Measurements from ENCODE around the gene NR2E1.

The NR2E1 gene

DNA sequence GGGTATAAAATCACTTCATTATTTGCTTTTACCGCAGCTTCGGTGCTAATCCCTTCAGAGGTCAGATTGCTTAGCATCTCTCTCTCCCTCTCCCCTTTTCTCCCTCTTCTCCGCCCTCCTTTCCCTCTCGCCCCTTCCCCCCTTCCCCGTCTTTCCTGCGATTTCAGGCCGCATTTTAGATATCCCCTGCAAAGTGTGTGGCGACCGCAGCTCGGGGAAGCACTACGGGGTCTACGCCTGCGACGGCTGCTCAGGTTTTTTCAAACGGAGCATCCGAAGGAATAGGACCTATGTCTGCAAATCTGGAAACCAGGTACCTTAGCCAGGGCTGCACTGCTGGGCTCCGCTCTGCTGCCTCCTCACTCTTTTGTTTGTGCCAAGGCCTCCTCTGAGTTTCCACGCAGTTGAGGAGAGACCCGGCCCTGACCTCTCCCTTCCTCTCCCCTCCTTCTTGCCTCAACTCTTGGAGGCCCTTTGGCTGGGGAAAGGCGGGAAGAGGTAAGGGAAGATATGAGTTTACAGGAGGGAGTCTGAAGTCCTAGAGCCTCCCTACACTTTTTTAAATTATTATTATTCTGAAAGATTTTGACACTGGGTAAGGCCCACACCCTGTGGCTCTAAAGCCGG, 5.6 kb downstream of the NR2E1 start:
- in situ Hi-C loops (cut with HindIII; ENCODE audit: low pct_ligation_motif_present, low sequenced_read_pairs) = no loop called here
- no peak overlapping the region for H3K4me3 ChIP-seq (ENCODE audit: low read depth, low read length)
- no peaks in the 10 kb centered on the region for H3K36me3 ChIP-seq (replicated peaks)
- DNase-seq = no peak
- peaks cover 92% of the 10 kb centered on the region for H3K27me3 ChIP-seq (replicated peaks)
- no peak overlapping the region for H3K27ac ChIP-seq
- TF ChIP-seq, protein P1, sequence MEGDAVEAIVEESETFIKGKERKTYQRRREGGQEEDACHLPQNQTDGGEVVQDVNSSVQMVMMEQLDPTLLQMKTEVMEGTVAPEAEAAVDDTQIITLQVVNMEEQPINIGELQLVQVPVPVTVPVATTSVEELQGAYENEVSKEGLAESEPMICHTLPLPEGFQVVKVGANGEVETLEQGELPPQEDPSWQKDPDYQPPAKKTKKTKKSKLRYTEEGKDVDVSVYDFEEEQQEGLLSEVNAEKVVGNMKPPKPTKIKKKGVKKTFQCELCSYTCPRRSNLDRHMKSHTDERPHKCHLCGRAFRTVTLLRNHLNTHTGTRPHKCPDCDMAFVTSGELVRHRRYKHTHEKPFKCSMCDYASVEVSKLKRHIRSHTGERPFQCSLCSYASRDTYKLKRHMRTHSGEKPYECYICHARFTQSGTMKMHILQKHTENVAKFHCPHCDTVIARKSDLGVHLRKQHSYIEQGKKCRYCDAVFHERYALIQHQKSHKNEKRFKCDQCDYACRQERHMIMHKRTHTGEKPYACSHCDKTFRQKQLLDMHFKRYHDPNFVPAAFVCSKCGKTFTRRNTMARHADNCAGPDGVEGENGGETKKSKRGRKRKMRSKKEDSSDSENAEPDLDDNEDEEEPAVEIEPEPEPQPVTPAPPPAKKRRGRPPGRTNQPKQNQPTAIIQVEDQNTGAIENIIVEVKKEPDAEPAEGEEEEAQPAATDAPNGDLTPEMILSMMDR (IDR thresholded peaks at IDR 0.05; ENCODE audit: low read depth, low read length, missing control alignments) = no peak

DNA sequence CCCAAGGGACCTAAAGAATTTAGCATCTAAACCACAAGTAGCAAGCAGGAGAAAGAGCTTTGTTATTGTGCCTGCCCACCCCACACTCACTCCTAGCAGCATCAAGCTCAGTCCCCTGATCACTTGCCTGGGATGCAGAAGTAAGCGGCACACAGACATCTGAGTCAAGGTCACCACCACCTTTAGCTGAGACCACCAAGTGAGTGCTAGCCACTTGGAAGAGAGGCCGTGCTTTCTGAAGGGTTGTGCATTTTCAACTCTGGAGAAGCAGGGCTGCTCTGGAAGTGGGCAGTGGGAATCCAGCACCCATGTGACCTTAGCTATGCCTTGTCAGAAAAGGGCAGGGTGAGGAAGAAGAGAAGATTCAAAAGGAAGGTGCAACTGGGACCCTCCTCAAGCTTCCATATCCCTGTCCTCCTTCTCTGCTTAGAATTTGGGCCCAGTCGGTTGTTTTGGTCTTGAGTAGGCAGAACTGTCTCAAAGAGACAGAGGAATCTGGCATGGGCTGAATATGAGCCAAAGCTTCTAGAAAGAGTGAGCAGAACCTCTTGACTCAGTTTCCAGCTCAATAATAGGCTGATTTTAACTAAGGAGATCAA, 6.2 kb downstream of the NR2E1 start:
- H3K27me3 ChIP-seq (replicated peaks) = peaks cover 92% of the 10 kb centered on the region
- H3K4me3 ChIP-seq (ENCODE audit: low read depth, low read length) = no peak overlapping the region
- no peaks in the 10 kb centered on the region for H3K36me3 ChIP-seq (replicated peaks)
- TF ChIP-seq, protein P1 (IDR thresholded peaks at IDR 0.05; ENCODE audit: low read depth, low read length, missing control alignments) = no peak
- H3K27ac ChIP-seq = no peak overlapping the region
- in situ Hi-C loops (cut with HindIII; ENCODE audit: low pct_ligation_motif_present, low sequenced_read_pairs) = no loop called here
- no peak for DNase-seq

DNA sequence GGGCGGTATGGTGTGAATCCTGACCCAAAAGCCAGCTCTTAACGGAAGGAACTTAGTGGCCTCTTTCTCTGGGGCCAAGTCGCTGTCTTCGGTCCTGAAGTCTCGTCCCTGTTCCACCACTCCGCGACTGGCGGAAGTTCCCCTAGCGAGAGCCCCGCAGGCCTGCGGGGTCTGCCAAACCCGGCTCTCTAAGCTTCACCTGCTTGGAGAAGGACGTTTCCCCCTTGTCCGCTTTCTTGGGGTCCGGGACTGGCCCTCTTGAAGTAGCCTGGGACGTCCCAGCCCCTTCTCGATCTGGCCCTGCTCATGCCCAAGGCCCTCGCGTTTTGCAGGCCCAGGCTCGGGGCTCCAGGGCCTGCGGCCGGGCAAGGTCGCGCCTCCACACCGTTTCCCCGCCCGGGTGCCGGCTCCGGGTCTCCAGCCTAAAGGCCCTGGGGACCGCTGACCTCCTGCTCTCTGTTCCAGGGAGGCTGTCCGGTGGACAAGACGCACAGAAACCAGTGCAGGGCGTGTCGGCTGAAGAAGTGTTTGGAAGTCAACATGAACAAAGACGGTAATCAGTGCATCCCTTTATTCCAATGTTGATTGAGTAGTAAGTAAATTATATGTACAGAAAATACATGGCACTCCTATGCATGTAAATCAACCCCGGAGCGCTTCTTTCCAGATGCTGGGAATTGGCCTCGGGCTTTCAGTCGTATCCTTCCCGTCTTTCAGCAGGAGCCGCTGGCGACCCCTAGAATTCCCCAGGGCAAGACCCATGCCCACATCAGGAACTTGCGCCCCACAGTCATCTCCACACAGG, 8.8 kb downstream of the NR2E1 start:
- peak; percentile 24 for DNase-seq

DNA sequence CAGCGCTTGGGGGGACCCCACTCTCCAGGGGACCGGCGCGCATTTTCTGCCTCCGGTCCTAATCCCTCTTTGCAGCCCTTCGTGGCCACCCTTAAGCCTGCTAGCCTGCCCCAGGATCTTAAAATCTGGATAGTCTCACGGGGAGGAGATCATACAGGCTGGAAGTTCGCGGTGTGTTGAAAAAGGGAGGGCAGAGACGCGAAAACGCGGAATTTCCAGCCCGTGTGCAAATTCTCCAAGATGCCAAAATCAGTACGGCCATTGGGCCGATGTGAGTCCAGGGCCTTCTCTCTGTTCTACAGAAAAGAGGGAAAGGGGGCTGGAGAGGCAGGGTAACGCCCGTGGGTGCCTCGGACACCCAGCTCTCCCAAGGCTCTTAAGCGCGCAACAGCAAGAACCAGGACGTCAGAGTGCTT, 9.4 kb downstream of the NR2E1 start:
- Histone ChIP-seq H3K27me3 (replicated peaks) (peaks cover 89% of the 10 kb centered on the region), H3K27ac (no peak overlapping the region), H3K36me3 (replicated peaks) (no peaks in the 10 kb centered on the region), H3K4me3 (ENCODE audit: low read depth, low read length) (no peak overlapping the region)
- TF ChIP-seq, protein P1 (IDR thresholded peaks at IDR 0.05; ENCODE audit: low read depth, low read length, missing control alignments) = no peak
- in situ Hi-C loops (cut with HindIII; ENCODE audit: low pct_ligation_motif_present, low sequenced_read_pairs) = no loop called here
- DNase-seq = no peak

More for the DNA sequence above, 8.8 kb downstream of the NR2E1 start:
- Histone ChIP-seq H3K4me3 (ENCODE audit: low read depth, low read length) (no peak overlapping the region), H3K36me3 (replicated peaks) (no peaks in the 10 kb centered on the region), H3K27ac (no peak overlapping the region), H3K27me3 (replicated peaks) (peaks cover 90% of the 10 kb centered on the region)
- in situ Hi-C loops (cut with HindIII; ENCODE audit: low pct_ligation_motif_present, low sequenced_read_pairs) = no loop called here
- TF ChIP-seq, protein P1 (IDR thresholded peaks at IDR 0.05; ENCODE audit: low read depth, low read length, missing control alignments) = no peak

DNA sequence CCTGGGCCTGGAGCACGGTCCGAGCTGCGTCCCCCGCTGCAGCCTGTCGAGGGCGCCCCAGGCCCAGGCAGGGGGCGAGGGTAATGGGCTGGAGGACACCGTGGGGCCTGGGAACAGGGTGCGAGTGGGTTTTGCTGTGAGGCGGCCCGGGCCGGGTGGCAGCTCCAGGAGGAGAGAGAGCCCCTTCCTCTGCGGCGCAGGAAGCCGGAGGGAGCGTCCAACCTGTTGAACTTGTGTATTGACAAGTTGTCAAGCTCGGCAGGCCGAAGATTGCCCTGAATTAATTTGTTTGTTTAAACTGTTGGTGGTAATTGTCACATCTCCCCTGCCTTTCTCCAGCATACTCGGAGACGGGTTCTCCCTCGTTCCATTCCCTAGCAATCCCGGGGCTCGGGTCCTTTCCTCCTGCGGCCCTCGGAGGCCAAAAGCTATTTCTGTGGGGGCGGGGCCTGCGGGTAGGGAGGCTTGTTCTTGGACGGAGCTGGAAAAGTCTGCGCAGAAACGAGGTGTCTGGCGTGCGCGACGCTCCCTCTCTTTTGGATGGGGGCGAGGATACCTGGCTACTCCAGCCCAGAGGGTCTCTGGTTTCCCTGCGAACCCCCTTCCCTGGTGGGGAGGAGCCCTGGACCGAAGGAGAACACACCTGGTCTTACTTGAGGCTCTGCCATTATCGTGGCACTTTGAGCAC, 9.9 kb downstream of the NR2E1 start:
- peaks cover 87% of the 10 kb centered on the region for H3K27me3 ChIP-seq (replicated peaks)
- DNase-seq = no peak
- H3K27ac ChIP-seq = no peak overlapping the region
- no peaks in the 10 kb centered on the region for H3K36me3 ChIP-seq (replicated peaks)
- TF ChIP-seq, protein P1 (IDR thresholded peaks at IDR 0.05; ENCODE audit: low read depth, low read length, missing control alignments) = peak; percentile 34
- H3K4me3 ChIP-seq (ENCODE audit: low read depth, low read length) = no peak overlapping the region
- in situ Hi-C loops (cut with HindIII; ENCODE audit: low pct_ligation_motif_present, low sequenced_read_pairs) = no loop called here

All from brain microvascular endothelial cell (primary cell).